Stimulated activated CD8-positive, alpha-beta memory T cell treated with anti-CD3 and anti-CD28 coated beads, Interleukin-15, amount 100 ng/mL, for 48 hours (primary cell): ENCODE data around the gene FNIP1.
"Not testable (repeated sequence)": the region's sequence is repeated elsewhere in the genome, so short reads cannot be mapped to it uniquely, and the experiment has no call there.

Experiments
- DNase-seq, 2 donors: peaks; one replicate each; pipeline ENCODE4 v3.0.0-alpha.2; 2020; ENCODE audit warnings: low read depth in 2 of 2

Gene FNIP1

GRCh38 chr5:131607903-131608540, 188.8 kb downstream of the FNIP1 start:
- DNase-seq, result no peak

- no peak for DNase-seq
These were observed 189.4 kb downstream of the FNIP1 start for GRCh38 chr5:131607418-131607817.

- DNase-seq, result no peak
These were observed 191.7 kb downstream of the FNIP1 start for GRCh38 chr5:131605086-131605485.

GRCh38 chr5:131595088-131596033, 201.5 kb downstream of the FNIP1 start:
- no peak for DNase-seq

- no peak for DNase-seq
These were observed 202.9 kb downstream of the FNIP1 start for GRCh38 chr5:131593921-131594320.

- not testable (repeated sequence) for DNase-seq
These were observed 203.4 kb downstream of the FNIP1 start for GRCh38 chr5:131593436-131593835.
